Subcutaneous abdominal adipose tissue (tissue), 5 donors: Measurements from ENCODE around the gene KCNV2.

Source experiments
- H3K27ac ChIP-seq: one replicate; pipeline ENCODE4 v1.7.0; 2013; ENCODE audit warnings: low read depth, mild to moderate bottlenecking, inconsistent platforms, low read length, moderate library complexity
- H3K27me3 ChIP-seq, 5 donors: one replicate each; pipeline ENCODE4 v1.7.0; 2013; ENCODE audit warnings: low read length in 5 of 5, inconsistent platforms in 1 of 5; ENCODE audit not compliant: control insufficient read depth in 5 of 5, insufficient read depth in 4 of 5
- H3K36me3 ChIP-seq, 5 donors: one replicate each; pipeline ENCODE4 v1.7.0; 2013; ENCODE audit warnings: low read length in 5 of 5; ENCODE audit not compliant: control insufficient read depth in 5 of 5, insufficient read depth in 5 of 5
- H3K4me1 ChIP-seq, 5 donors: one replicate each; pipeline ENCODE4 v1.7.0; 2013; ENCODE audit warnings: low read length in 5 of 5, mild to moderate bottlenecking in 3 of 5, moderate library complexity in 1 of 5; ENCODE audit not compliant: control insufficient read depth in 5 of 5, insufficient read depth in 5 of 5
- H3K4me3 ChIP-seq, 5 donors: one replicate each; pipeline ENCODE4 v1.7.0; 2013; ENCODE audit warnings: low read length in 5 of 5, low read depth in 1 of 5
- H3K9ac ChIP-seq, 5 donors: one replicate each; pipeline ENCODE4 v1.7.0; 2013; ENCODE audit warnings: low read length in 5 of 5, mild to moderate bottlenecking in 4 of 5, moderate library complexity in 3 of 5
- H3K9me3 ChIP-seq, 5 donors: one replicate each; pipeline ENCODE4 v1.7.0; 2013; ENCODE audit warnings: low read length in 5 of 5; ENCODE audit not compliant: control insufficient read depth in 5 of 5
- donor health status: healthy.
- donor health status: healthy.
- donor health status: healthy.
- donor health status: healthy.
- donor health status: healthy.

KCNV2 gene

GRCh38 chr9:2718001-2718697 lies 839 bp downstream of the KCNV2 start:
- Histone ChIP-seq H3K9me3 (peaks cover 0 to 4% (median 0%) of the 10 kb centered on the region in 5 donors), H3K36me3 (no peaks in the 10 kb centered on the region), H3K4me1 (peaks cover 0 to 5% (median 3%) of the 10 kb centered on the region in 5 donors), H3K27me3 (no peaks in the 10 kb centered on the region), H3K27ac (no peak overlapping the region), H3K9ac (no peak overlapping the region), H3K4me3 (no peak overlapping the region)

- Histone ChIP-seq H3K36me3 (no peaks in the 10 kb centered on the region), H3K9me3 (peaks cover 0 to 4% (median 0%) of the 10 kb centered on the region in 5 donors), H3K4me3 (no peak overlapping the region), H3K27me3 (no peaks in the 10 kb centered on the region), H3K4me1 (peaks cover 0 to 9% (median 8%) of the 10 kb centered on the region in 5 donors), H3K9ac (no peak overlapping the region), H3K27ac (no peak overlapping the region)
Observed at GRCh38 chr9:2718698-2719033, 1.4 kb downstream of the KCNV2 start.

GRCh38 chr9:2720179-2720654 lies 2.9 kb downstream of the KCNV2 start:
- H3K4me1 ChIP-seq = peaks cover 0 to 13% (median 10%) of the 10 kb centered on the region in 5 donors
- no peak overlapping the region for H3K4me3 ChIP-seq
- no peak overlapping the region for H3K9ac ChIP-seq
- peaks cover 0 to 4% (median 0%) of the 10 kb centered on the region in 5 donors for H3K9me3 ChIP-seq
- no peaks in the 10 kb centered on the region for H3K36me3 ChIP-seq
- no peak overlapping the region for H3K27ac ChIP-seq
- no peaks in the 10 kb centered on the region for H3K27me3 ChIP-seq

- Histone ChIP-seq H3K27me3 (no peaks in the 10 kb centered on the region), H3K4me1 (peaks cover 0 to 29% (median 15%) of the 10 kb centered on the region in 5 donors), H3K4me3 (no peak overlapping the region), H3K9me3 (peaks cover 0 to 4% (median 0%) of the 10 kb centered on the region in 5 donors), H3K36me3 (no peaks in the 10 kb centered on the region), H3K27ac (no peak overlapping the region), H3K9ac (no peak overlapping the region)
Observed at GRCh38 chr9:2722715-2723114, 5.4 kb downstream of the KCNV2 start.

- Histone ChIP-seq H3K9me3 (peaks cover 0 to 3% (median 0%) of the 10 kb centered on the region in 5 donors), H3K4me1 (peaks cover 0 to 35% (median 19%) of the 10 kb centered on the region in 5 donors), H3K9ac (no peak overlapping the region), H3K36me3 (no peaks in the 10 kb centered on the region), H3K27ac (no peak overlapping the region), H3K27me3 (no peaks in the 10 kb centered on the region), H3K4me3 (no peak overlapping the region)
Observed at GRCh38 chr9:2723376-2724065, 6.2 kb downstream of the KCNV2 start.

- H3K36me3 ChIP-seq = no peaks in the 10 kb centered on the region
- H3K27me3 ChIP-seq = no peaks in the 10 kb centered on the region
- H3K9ac ChIP-seq = no peak overlapping the region
- no peak overlapping the region for H3K4me3 ChIP-seq
- H3K9me3 ChIP-seq = no peaks in the 10 kb centered on the region
- H3K27ac ChIP-seq = no peak overlapping the region
- H3K4me1 ChIP-seq = peaks cover 0 to 35% (median 19%) of the 10 kb centered on the region in 5 donors
Observed at GRCh38 chr9:2725126-2725525, 7.8 kb downstream of the KCNV2 start.

GRCh38 chr9:2725898-2726649 lies 8.8 kb downstream of the KCNV2 start:
- Histone ChIP-seq H3K4me1 (peaks cover 0 to 35% (median 19%) of the 10 kb centered on the region in 5 donors), H3K4me3 (no peak overlapping the region), H3K9me3 (no peaks in the 10 kb centered on the region), H3K36me3 (no peaks in the 10 kb centered on the region), H3K9ac (peak overlapping the region in 1 of 5 donors; percentile 8), H3K27ac (peak overlapping the region; percentile 61), H3K27me3 (no peaks in the 10 kb centered on the region)

- Histone ChIP-seq H3K27me3 (no peaks in the 10 kb centered on the region), H3K4me1 (peaks cover 0 to 35% (median 19%) of the 10 kb centered on the region in 5 donors), H3K4me3 (no peak overlapping the region), H3K9ac (peak overlapping the region in 1 of 5 donors; percentile 8), H3K36me3 (no peaks in the 10 kb centered on the region), H3K9me3 (no peaks in the 10 kb centered on the region), H3K27ac (peak overlapping the region; percentile 61)
Observed at GRCh38 chr9:2726650-2727340, 9.5 kb downstream of the KCNV2 start.

- no peak overlapping the region for H3K27ac ChIP-seq
- H3K9ac ChIP-seq = no peak overlapping the region
- H3K4me1 ChIP-seq = peaks cover 0 to 35% (median 19%) of the 10 kb centered on the region in 5 donors
- no peaks in the 10 kb centered on the region for H3K27me3 ChIP-seq
- no peak overlapping the region for H3K4me3 ChIP-seq
- H3K9me3 ChIP-seq = no peaks in the 10 kb centered on the region
- no peaks in the 10 kb centered on the region for H3K36me3 ChIP-seq
Observed at GRCh38 chr9:2727374-2727773, 10.1 kb downstream of the KCNV2 start.
